ENCODE measurements around the gene AKR1C1.
"Not testable (repeated sequence)": the region's sequence is repeated elsewhere in the genome, so short reads cannot be mapped to it uniquely, and the experiment has no call there.

GRCh38 chr10:4994260-4994659 is 31.0 kb downstream of the AKR1C1 start:
- TF ChIP-seq CTCF, POLR2A (IDR thresholded peaks at IDR 0.05): not testable (repeated sequence)

Data from prostate gland (tissue), 2 donors.